ENCODE measurements around the gene FAM219B. TPM values are rescaled to one million over a fixed set of nuclear protein-coding genes. Genes with fewer than 3 reads are reported as not detected.
A peak's percentile ranks its signal among the peaks of the same experiment; 100 is the strongest.

Gene FAM219B
- total RNA-seq, 1 experiment from 2014 or later: 64.3 TPM

DNA sequence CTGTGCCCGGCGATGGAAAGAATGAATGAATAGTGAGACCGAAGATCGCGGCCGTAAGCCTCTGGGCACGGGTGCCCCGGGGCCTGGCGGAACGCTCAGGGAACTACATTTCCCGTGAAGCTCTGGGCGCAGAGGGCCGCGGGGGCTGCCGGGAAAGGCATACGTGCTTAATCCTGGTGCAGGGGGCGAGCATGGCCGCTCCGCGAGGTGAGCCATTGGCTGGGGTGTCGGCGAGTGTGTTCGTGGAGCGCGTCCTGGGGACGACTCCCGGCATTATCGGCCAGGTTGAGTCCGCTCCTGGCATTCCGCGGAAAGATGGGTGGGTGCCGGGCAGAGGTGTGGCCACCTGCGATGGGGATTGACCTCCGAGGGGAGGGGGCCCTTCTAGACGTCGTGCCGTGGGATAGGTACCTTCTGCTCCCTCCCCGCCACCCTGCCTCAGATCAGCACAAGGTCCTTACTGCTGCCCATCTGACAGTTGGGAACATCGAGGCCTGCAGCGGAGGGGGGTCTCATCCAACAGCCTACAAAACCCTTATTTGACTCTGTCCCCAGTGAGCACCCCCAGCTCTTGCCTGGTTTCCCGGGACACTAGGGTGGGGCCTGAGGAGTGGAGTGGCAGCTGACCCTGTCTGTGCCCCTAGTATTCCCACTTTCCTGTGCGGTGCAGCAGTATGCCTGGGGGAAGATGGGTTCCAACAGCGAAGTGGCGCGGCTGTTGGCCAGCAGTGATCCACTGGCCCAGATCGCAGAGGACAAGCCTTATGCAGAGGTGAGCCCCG lies 16.6 kb downstream of the FAM219B start, which contains the start of gene MPI (continued):
- no peak for TF ChIP-seq TCF7L2 (IDR thresholded peaks at IDR 0.05; ENCODE audit: borderline replicate concordance, extremely low read depth, insufficient read depth, insufficient read length)
- TF ChIP-seq, protein P1, sequence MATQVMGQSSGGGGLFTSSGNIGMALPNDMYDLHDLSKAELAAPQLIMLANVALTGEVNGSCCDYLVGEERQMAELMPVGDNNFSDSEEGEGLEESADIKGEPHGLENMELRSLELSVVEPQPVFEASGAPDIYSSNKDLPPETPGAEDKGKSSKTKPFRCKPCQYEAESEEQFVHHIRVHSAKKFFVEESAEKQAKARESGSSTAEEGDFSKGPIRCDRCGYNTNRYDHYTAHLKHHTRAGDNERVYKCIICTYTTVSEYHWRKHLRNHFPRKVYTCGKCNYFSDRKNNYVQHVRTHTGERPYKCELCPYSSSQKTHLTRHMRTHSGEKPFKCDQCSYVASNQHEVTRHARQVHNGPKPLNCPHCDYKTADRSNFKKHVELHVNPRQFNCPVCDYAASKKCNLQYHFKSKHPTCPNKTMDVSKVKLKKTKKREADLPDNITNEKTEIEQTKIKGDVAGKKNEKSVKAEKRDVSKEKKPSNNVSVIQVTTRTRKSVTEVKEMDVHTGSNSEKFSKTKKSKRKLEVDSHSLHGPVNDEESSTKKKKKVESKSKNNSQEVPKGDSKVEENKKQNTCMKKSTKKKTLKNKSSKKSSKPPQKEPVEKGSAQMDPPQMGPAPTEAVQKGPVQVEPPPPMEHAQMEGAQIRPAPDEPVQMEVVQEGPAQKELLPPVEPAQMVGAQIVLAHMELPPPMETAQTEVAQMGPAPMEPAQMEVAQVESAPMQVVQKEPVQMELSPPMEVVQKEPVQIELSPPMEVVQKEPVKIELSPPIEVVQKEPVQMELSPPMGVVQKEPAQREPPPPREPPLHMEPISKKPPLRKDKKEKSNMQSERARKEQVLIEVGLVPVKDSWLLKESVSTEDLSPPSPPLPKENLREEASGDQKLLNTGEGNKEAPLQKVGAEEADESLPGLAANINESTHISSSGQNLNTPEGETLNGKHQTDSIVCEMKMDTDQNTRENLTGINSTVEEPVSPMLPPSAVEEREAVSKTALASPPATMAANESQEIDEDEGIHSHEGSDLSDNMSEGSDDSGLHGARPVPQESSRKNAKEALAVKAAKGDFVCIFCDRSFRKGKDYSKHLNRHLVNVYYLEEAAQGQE (IDR thresholded peaks at IDR 0.05; ENCODE audit: low read depth): no peak
- TF ChIP-seq EZH2 (IDR thresholded peaks at IDR 0.05): no peak
- TF ChIP-seq EGR1 (IDR thresholded peaks at IDR 0.05; ENCODE audit: low read depth): no peak
- no peak; the same call in 1 of the 2 replicates for TF ChIP-seq RAD21 (IDR thresholded peaks at IDR 0.05; ENCODE audit: low read depth)
- TF ChIP-seq CEBPB (IDR thresholded peaks at IDR 0.05; ENCODE audit: low read depth): no peak
- no peak for TF ChIP-seq ELF1 (IDR thresholded peaks at IDR 0.05; ENCODE audit: borderline replicate concordance, low read depth)
- peak; percentile 92 for TF ChIP-seq YY1 (IDR thresholded peaks at IDR 0.05; ENCODE audit: extremely low read depth, insufficient replicate concordance, low read depth, low read length)
- peak; percentile 91 for TF ChIP-seq SIN3A (IDR thresholded peaks at IDR 0.05; ENCODE audit: low read depth)

DNA sequence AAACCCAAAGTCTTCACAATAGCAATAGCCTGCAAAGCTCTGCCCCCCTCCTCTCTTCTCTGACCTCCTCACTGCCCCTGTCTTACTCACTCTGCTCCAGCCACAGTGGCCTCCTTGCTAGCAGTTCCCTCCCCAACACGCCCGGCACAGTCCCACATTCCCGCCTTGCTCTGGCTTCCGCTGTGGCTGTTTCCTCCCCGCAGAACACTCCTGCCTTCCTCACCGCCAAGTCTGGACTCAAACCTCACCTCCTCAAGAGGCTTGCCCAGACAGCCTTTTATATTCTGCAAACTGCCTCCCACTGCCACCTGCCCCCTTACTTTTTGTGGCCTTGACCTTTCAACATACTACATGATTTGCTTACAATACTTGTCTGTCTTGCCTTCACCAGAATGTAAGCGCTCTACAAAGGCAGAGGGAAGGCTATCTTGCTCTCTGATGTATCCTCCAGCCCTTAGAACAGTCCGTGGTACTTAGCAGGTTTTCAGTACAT lies 17.2 kb downstream of the FAM219B start:
- ChIA-PET POLR2A (interaction anchor here (1.4 kb wide), 1 partner anchor 17 kb away, joined by 8 read pairs; the partner anchor contains the start of gene FAM219B), CTCF (interaction anchor here (2.0 kb wide), 1 partner anchor 12 kb away, joined by 17 read pairs; no protein-coding TSS in a partner anchor), RAD21 (ENCODE audit: low non-redundant PET in 1 of 2, low total read pairs in 2 of 2, uncharacterized antibody in 2 of 2, unreplicated experiment in 2 of 2) (no interaction called here)
- peak overlapping the region; percentile 88 for H3K9ac ChIP-seq (ENCODE audit: low read length)
- peak overlapping the region; percentile 87 for H2AFZ ChIP-seq (ENCODE audit: low read depth, low read length, poor library complexity, severe bottlenecking)
- peak overlapping the region; percentile 86 for H3K4me2 ChIP-seq (ENCODE audit: low read length)
- intact Hi-C loops (cut with micrococcal nuclease): no loop called here
- H3K79me2 ChIP-seq (ENCODE audit: insufficient read depth, low read length): peaks cover 16% of the 10 kb centered on the region; the same call in 1 of the 2 replicates
- DNase-seq (ENCODE audit: low read depth, low spot score): no peak
- peaks cover 17 to 52% of the 10 kb centered on the region in 2 experiments for H3K4me1 ChIP-seq (ENCODE audit: control insufficient read depth in 1 of 2, insufficient read depth in 2 of 2, low read length in 2 of 2)
- H3K9me3 ChIP-seq (ENCODE audit: control insufficient read depth in 1 of 2, insufficient read depth in 1 of 2, low read depth in 1 of 2, low read length in 2 of 2): no peaks in the 10 kb centered on the region
- no peaks in the 10 kb centered on the region for H3K27me3 ChIP-seq (ENCODE audit: insufficient read depth, low read length)
- peaks cover 5 to 23% of the 10 kb centered on the region in 2 experiments; a peak in 2 of 4 replicates for H3K36me3 ChIP-seq (ENCODE audit: control insufficient read depth in 1 of 2, insufficient read depth in 2 of 2, low read length in 2 of 2)
- no TSS peak for BruUV-seq (replicated peaks)
- H3K9me2 ChIP-seq (ENCODE audit: insufficient read depth): no peaks in the 10 kb centered on the region
- H3K27ac ChIP-seq (ENCODE audit: low read depth, low read length): peak overlapping the region; percentile 73
- TF ChIP-seq SP1 (IDR thresholded peaks at IDR 0.05; ENCODE audit: low read depth): peak; percentile 29; the same call in 1 of the 2 replicates
- TF ChIP-seq, protein P2, sequence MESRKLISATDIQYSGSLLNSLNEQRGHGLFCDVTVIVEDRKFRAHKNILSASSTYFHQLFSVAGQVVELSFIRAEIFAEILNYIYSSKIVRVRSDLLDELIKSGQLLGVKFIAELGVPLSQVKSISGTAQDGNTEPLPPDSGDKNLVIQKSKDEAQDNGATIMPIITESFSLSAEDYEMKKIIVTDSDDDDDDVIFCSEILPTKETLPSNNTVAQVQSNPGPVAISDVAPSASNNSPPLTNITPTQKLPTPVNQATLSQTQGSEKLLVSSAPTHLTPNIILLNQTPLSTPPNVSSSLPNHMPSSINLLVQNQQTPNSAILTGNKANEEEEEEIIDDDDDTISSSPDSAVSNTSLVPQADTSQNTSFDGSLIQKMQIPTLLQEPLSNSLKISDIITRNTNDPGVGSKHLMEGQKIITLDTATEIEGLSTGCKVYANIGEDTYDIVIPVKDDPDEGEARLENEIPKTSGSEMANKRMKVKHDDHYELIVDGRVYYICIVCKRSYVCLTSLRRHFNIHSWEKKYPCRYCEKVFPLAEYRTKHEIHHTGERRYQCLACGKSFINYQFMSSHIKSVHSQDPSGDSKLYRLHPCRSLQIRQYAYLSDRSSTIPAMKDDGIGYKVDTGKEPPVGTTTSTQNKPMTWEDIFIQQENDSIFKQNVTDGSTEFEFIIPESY (IDR thresholded peaks at IDR 0.05; ENCODE audit: extremely low read depth, insufficient replicate concordance, low read length): no peak
- peak; percentile 58 for ATAC-seq
- no peaks in the 10 kb centered on the region for H4K20me1 ChIP-seq (ENCODE audit: insufficient read depth)
- H3K4me3 ChIP-seq (replicated peaks in 1 of 2; ENCODE audit: low read depth in 1 of 2, low read length in 2 of 2): peak overlapping the region; percentile 79 to 98

Data from HCT116 (cell line).